Measurements from ENCODE around the gene KCNMB2. TPM values are rescaled to one million over a fixed set of nuclear protein-coding genes. Genes with fewer than 3 reads are reported as not detected.
A peak's percentile ranks its signal among the peaks of the same experiment; 100 is the strongest.

Gene KCNMB2
- total and polyA plus RNA-seq, 9 donors, result 11.7 to 25.3 (median 17.2) TPM

- peaks cover 6% of the 10 kb centered on the region for H3K9me3 ChIP-seq (replicated peaks; ENCODE audit: control insufficient read depth, low read depth, low read length)
- no peaks in the 10 kb centered on the region for H3K27me3 ChIP-seq (ENCODE audit: control insufficient read depth, insufficient read depth, low read length)
- H3K4me1 ChIP-seq (ENCODE audit: control insufficient read depth, insufficient read depth, low read length), result no peaks in the 10 kb centered on the region
- no peak overlapping the region for H3K27ac ChIP-seq (ENCODE audit: low read length)
- 92% methylated on average over 2 of the region's 2 CpGs for WGBS (ENCODE audit: insufficient coverage)
- peak; percentile 4 for DNase-seq
- no peaks in the 10 kb centered on the region for H3K36me3 ChIP-seq (ENCODE audit: control insufficient read depth, insufficient read depth, low read length)
- no peak overlapping the region for H3K4me3 ChIP-seq (ENCODE audit: low read length)
These were observed 93.4 kb downstream of the KCNMB2 start for GRCh38 chr3:178629430-178630178.

- no CpG with 5 or more reads among the region's 1 CpG for WGBS (ENCODE audit: insufficient coverage)
- no peak overlapping the region for H3K4me3 ChIP-seq (ENCODE audit: low read length)
These were observed 95.7 kb downstream of the KCNMB2 start for GRCh38 chr3:178631950-178632349.

GRCh38 chr3:178634975-178635374 lies 98.7 kb downstream of the KCNMB2 start:
- DNase-seq, result no peak
- no peak overlapping the region for H3K4me3 ChIP-seq (ENCODE audit: low read length)
- H3K4me1 ChIP-seq (ENCODE audit: control insufficient read depth, insufficient read depth, low read length), result no peaks in the 10 kb centered on the region
- no peak overlapping the region for H3K27ac ChIP-seq (ENCODE audit: low read length)
- no peaks in the 10 kb centered on the region for H3K36me3 ChIP-seq (ENCODE audit: control insufficient read depth, insufficient read depth, low read length)
- WGBS (ENCODE audit: insufficient coverage), result no CpG with 5 or more reads among the region's 1 CpG
- no peaks in the 10 kb centered on the region for H3K27me3 ChIP-seq (ENCODE audit: control insufficient read depth, insufficient read depth, low read length)
- peaks cover 6% of the 10 kb centered on the region for H3K9me3 ChIP-seq (replicated peaks; ENCODE audit: control insufficient read depth, low read depth, low read length)

More at GRCh38 chr3:178631950-178632349, 95.7 kb downstream of the KCNMB2 start:
- Histone ChIP-seq H3K27me3 (ENCODE audit: control insufficient read depth, insufficient read depth, low read length) (no peaks in the 10 kb centered on the region), H3K9me3 (replicated peaks; ENCODE audit: control insufficient read depth, low read depth, low read length) (peaks cover 6% of the 10 kb centered on the region), H3K4me1 (ENCODE audit: control insufficient read depth, insufficient read depth, low read length) (no peaks in the 10 kb centered on the region), H3K36me3 (ENCODE audit: control insufficient read depth, insufficient read depth, low read length) (no peaks in the 10 kb centered on the region), H3K27ac (ENCODE audit: low read length) (no peak overlapping the region)
- DNase-seq, result no peak

GRCh38 chr3:178637802-178638201 lies 101.6 kb downstream of the KCNMB2 start:
- 58% methylated on average over 3 of the region's 3 CpGs for WGBS (ENCODE audit: insufficient coverage)
- DNase-seq, result no peak

GRCh38 chr3:178645503-178645902 lies 109.3 kb downstream of the KCNMB2 start:
- Histone ChIP-seq H3K4me1 (ENCODE audit: control insufficient read depth, insufficient read depth, low read length) (peaks cover 6% of the 10 kb centered on the region), H3K27ac (ENCODE audit: low read length) (no peak overlapping the region), H3K9me3 (replicated peaks; ENCODE audit: control insufficient read depth, low read depth, low read length) (no peaks in the 10 kb centered on the region), H3K4me3 (ENCODE audit: low read length) (no peak overlapping the region), H3K27me3 (ENCODE audit: control insufficient read depth, insufficient read depth, low read length) (no peaks in the 10 kb centered on the region), H3K36me3 (ENCODE audit: control insufficient read depth, insufficient read depth, low read length) (no peaks in the 10 kb centered on the region)
- DNase-seq, result no peak
- WGBS (ENCODE audit: insufficient coverage), result 76% methylated on average over 2 of the region's 3 CpGs

More at GRCh38 chr3:178637802-178638201, 101.6 kb downstream of the KCNMB2 start:
- Histone ChIP-seq H3K4me3 (ENCODE audit: low read length) (no peak overlapping the region), H3K27me3 (ENCODE audit: control insufficient read depth, insufficient read depth, low read length) (no peaks in the 10 kb centered on the region), H3K9me3 (replicated peaks; ENCODE audit: control insufficient read depth, low read depth, low read length) (peaks cover 6% of the 10 kb centered on the region), H3K4me1 (ENCODE audit: control insufficient read depth, insufficient read depth, low read length) (no peaks in the 10 kb centered on the region), H3K27ac (ENCODE audit: low read length) (no peak overlapping the region), H3K36me3 (ENCODE audit: control insufficient read depth, insufficient read depth, low read length) (no peaks in the 10 kb centered on the region)

- H3K27ac ChIP-seq (ENCODE audit: low read length), result peak overlapping the region; percentile 68
- no peaks in the 10 kb centered on the region for H3K36me3 ChIP-seq (ENCODE audit: control insufficient read depth, insufficient read depth, low read length)
- H3K9me3 ChIP-seq (replicated peaks; ENCODE audit: control insufficient read depth, low read depth, low read length), result peaks cover 2% of the 10 kb centered on the region
- H3K4me1 ChIP-seq (ENCODE audit: control insufficient read depth, insufficient read depth, low read length), result peaks cover 6% of the 10 kb centered on the region
- no peaks in the 10 kb centered on the region for H3K27me3 ChIP-seq (ENCODE audit: control insufficient read depth, insufficient read depth, low read length)
- no peak overlapping the region for H3K4me3 ChIP-seq (ENCODE audit: low read length)
- WGBS (ENCODE audit: insufficient coverage), result 37% methylated on average over 2 of the region's 4 CpGs
- peak; percentile 83 for DNase-seq
These were observed 110.1 kb downstream of the KCNMB2 start for GRCh38 chr3:178646186-178646862.

- Histone ChIP-seq H3K9me3 (replicated peaks; ENCODE audit: control insufficient read depth, low read depth, low read length) (peaks cover 2% of the 10 kb centered on the region), H3K27me3 (ENCODE audit: control insufficient read depth, insufficient read depth, low read length) (no peaks in the 10 kb centered on the region), H3K4me3 (ENCODE audit: low read length) (no peak overlapping the region), H3K36me3 (ENCODE audit: control insufficient read depth, insufficient read depth, low read length) (no peaks in the 10 kb centered on the region), H3K27ac (ENCODE audit: low read length) (no peak overlapping the region), H3K4me1 (ENCODE audit: control insufficient read depth, insufficient read depth, low read length) (peaks cover 5% of the 10 kb centered on the region)
- no CpG with 5 or more reads among the region's 4 CpGs for WGBS (ENCODE audit: insufficient coverage)
- no peak for DNase-seq
These were observed 119.3 kb downstream of the KCNMB2 start for GRCh38 chr3:178655488-178655887.

GRCh38 chr3:178658694-178659325 lies 122.6 kb downstream of the KCNMB2 start:
- H3K4me3 ChIP-seq (ENCODE audit: low read length), result no peak overlapping the region
- H3K4me1 ChIP-seq (ENCODE audit: control insufficient read depth, insufficient read depth, low read length), result peaks cover 5% of the 10 kb centered on the region
- peak; percentile 30 for DNase-seq
- H3K27me3 ChIP-seq (ENCODE audit: control insufficient read depth, insufficient read depth, low read length), result no peaks in the 10 kb centered on the region
- H3K36me3 ChIP-seq (ENCODE audit: control insufficient read depth, insufficient read depth, low read length), result no peaks in the 10 kb centered on the region
- no peaks in the 10 kb centered on the region for H3K9me3 ChIP-seq (replicated peaks; ENCODE audit: control insufficient read depth, low read depth, low read length)
- no peak overlapping the region for H3K27ac ChIP-seq (ENCODE audit: low read length)
- WGBS (ENCODE audit: insufficient coverage), result 55% methylated on average over 2 of the region's 4 CpGs

- DNase-seq, result peak; percentile 69
- no peaks in the 10 kb centered on the region for H3K36me3 ChIP-seq (ENCODE audit: control insufficient read depth, insufficient read depth, low read length)
- H3K9me3 ChIP-seq (replicated peaks; ENCODE audit: control insufficient read depth, low read depth, low read length), result no peaks in the 10 kb centered on the region
- no peaks in the 10 kb centered on the region for H3K27me3 ChIP-seq (ENCODE audit: control insufficient read depth, insufficient read depth, low read length)
- H3K27ac ChIP-seq (ENCODE audit: low read length), result peak overlapping the region; percentile 8
- H3K4me3 ChIP-seq (ENCODE audit: low read length), result no peak overlapping the region
- H3K4me1 ChIP-seq (ENCODE audit: control insufficient read depth, insufficient read depth, low read length), result peaks cover 5% of the 10 kb centered on the region
- WGBS (ENCODE audit: insufficient coverage), result no CpG with 5 or more reads among the region's 1 CpG
These were observed 127.1 kb downstream of the KCNMB2 start for GRCh38 chr3:178663201-178663934.

Measured in muscle of leg (tissue), 11 donors.